Fibroblast of gingiva (primary cell): ENCODE measurements around the gene C4B.
A peak's percentile ranks its signal among the peaks of the same experiment; 100 is the strongest.
"Not testable (repeated sequence)": the region's sequence is repeated elsewhere in the genome, so short reads cannot be mapped to it uniquely, and the experiment has no call there.

Experiments
- DNase-seq: peaks from one replicate; pipeline ENCODE4 v3.0.0-alpha.2; 2011; ENCODE audit warnings: low read depth

The C4B gene

DNA sequence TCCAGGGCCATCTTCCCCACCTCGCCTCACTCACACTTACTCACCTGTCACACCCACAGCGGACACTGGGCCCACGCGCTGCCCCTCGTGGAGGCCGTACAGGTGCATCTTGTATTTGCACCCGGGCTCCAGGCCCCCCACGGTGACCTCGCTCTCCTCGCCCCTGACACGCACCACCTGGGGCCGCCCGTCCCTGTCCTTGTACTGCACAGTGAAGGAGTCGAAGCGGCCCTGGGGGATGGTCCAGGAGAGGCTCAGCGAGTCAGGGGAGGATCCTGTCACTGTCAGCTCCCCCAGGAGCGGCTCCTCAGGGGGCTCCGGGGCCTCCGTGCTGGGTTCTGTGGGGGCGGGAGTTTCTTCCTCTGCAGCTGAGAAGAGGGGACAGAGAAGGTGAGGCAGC is 38.0 kb downstream of the C4B start:
- not testable (repeated sequence) for DNase-seq

DNA sequence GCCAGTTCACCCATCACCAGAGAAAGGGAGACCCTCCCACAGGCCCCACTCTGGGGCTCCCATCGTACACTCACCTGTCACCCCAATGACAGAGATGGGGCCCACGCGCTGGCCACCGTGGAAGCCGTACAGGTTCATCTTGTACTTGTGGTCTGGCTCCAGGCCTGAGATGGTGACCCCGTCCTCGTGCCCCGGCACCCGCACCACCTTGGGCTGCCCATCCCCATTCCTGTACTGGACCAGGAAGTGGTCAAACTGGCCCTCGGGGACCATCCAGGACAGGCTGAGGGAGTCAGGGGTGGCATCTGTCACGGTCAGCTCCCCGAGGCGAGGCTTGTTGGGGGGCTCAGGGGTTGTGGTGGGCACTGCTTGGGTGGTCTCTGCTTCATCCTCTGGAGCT is 38.7 kb downstream of the C4B start:
- not testable (repeated sequence) for DNase-seq

DNA sequence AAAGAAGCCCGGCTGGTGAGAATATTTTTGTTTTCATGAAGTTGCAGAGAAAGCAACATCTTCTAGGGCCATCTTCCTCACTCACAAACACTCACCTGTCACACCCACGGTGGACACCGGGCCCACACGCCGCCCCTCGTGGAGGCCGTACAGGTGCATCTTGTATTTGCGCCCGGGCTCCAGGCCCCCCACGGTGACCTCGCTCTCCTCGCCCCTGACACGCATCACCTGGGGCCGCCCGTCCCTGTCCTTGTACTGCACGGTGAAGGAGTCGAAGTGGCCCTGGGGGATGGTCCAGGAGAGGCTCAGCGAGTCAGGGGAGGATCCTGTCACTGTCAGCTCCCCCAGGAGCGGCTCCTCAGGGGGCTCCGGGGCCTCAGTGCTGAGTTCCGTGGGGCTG is 41.2 kb downstream of the C4B start:
- not testable (repeated sequence) for DNase-seq

DNA sequence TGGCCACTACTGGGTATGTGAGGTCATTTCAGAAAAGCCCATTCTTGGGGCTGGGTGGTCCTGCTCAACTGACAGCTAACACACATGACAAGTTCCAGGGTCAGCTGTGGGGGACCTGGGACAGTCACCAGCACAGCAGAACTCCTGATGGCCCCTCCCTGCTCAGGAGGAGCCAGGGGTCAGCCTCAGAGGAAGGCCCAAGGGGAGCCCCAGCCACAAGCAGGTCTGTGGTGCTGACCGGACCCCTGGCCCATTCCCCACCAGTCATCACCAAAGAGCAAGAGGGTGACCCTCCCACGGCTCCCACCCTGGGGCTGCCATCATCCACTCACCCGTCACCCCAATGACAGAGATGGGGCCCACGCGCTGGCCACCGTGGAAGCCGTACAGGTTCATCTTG is 41.7 kb downstream of the C4B start:
- no peak for DNase-seq

DNA sequence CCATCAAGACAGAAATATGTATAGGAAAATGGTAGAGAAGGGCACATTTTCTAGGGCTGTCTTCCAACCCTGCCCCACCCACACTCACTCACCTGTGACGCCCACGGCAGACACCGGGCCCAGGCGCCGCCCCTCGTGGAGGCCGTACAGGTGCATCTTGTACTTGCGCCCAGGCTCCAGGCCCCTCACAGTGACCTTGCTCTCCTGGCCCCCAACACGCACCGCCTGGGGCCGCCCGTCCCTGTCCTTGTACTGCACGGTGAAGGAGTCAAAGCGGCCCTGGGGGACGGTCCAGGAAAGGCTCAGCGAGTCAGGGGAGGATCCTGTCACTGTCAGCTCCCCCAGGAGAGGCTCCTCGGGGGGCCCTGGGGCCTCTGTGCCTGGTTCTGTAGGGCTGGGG is 43.4 kb downstream of the C4B start:
- DNase-seq: no peak

DNA sequence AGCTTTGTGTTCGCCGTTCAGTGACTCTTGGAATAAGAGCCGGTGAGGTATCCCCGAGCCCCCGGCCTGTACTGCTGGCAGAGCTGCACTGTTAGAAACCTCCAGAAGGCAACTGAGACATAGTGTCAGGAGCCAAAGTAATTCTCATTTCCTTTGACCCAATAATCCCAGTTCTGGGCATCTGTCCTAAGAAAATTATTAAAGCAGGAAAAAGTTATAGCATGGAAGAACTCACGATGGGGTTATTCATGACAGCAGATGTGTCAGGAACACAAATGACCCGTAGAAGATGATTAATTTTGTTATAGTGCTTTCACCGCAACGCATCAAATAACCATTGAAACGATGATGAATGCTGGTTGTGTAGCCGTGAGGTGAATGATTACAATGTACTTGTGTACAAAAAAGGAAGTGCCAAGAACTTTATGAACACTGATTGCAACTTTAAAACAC is 43.9 kb downstream of the C4B start:
- DNase-seq: peak; percentile 26

DNA sequence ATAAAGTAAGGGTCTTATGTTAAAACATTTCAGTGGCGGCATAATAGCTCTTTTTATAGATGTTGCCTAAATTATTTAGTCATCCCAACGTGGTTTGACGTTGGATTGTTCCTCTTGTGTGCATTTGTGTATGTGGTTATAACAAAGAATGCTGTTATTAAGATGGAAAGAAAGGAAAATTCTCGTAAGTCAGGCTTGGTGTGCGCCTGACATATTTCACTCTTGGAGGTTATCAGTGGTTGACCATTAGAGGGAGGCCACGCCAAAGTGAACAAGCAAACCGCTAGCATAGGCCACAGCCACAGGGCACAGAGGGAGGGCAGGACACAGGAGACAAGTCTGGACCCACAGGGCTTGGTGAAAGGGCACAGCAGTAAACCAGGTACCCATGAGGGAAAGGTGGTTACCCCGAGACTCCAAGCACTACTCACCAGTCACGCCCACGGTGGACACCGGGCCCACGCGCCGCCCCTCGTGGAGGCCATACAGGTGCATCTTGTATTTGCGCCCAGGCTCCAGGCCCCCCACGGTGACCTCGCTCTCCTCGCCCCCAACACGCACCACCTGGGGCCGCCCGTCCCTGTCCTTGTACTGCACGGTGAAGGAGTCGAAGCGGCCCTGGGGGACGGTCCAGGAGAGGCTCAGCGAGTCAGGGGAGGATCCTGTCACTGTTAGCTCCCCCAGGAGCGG is 46.5 kb downstream of the C4B start:
- DNase-seq: no peak

DNA sequence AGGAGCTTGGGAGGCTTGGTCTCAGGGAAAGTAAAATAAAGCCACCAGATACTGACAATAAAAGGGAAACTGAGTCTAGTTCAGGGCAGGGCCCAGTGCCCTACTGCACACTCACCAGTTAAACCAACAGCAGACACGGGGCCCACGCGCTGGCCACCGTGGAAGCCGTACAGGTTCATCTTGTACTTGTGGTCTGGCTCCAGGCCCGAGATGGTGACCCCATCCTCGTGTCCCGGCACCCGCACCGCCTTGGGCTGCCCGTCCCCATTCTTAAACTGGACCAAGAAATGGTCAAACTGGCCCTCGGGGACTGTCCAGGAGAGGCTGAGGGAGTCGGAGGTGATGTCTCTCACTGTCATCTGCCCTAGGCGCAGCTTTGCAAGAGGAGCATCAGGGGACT is 50.1 kb downstream of the C4B start:
- no peak for DNase-seq

DNA sequence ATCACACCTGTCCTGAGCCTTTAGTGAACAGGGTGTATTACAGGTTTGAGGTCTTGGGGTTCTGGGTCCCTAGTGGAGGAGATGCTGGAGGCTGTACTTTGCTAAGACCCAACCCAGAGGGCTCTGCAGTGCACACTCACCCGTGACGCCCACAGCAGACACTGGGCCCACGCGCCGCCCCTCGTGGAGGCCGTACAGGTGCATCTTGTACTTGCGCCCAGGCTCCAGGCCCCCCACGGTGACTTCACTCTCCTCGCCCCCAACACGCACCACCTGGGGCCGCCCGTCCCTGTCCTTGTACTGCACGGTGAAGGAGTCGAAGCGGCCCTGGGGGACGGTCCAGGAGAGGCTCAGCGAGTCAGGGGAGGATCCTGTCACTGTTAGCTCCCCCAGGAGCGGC is 52.9 kb downstream of the C4B start:
- not testable (repeated sequence) for DNase-seq

DNA sequence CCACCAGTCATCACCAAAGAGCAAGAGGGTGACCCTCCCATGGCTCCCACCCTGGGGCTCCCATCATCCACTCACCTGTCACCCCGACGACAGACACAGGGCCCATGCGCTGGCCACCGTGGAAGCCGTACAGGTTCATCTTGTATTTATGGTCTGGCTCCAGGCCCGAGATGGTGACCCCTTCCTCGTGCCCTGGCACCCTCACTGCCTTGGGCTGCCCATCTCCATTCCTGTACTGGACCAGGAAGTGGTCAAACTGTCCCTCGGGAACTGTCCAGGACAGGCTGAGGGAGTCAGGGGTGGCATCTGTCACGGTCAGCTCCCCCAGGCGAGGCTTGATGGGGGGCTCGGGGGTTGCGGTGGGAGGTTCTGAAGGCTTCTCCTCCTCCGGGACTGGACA is 53.7 kb downstream of the C4B start:
- not testable (repeated sequence) for DNase-seq

DNA sequence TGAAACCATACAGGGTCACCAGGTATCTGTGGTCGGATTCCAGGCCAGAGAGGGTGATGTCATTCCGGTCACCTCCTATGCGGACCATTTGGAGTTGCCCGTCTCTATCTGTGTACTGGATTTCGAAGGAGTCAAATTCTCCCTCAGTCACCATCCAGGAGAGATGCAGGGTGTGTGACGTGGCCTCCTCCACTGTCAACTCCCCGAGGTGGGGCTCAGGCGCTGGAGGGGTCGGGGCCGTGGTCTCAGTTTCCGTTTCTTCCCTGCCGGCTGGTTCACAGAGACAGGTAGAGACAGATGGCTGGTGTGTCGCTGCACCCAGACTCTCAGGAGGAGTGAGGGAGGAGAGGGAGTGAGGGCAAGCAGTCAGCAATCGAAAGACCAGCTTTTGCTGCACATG is 54.3 kb downstream of the C4B start:
- DNase-seq: no peak

DNA sequence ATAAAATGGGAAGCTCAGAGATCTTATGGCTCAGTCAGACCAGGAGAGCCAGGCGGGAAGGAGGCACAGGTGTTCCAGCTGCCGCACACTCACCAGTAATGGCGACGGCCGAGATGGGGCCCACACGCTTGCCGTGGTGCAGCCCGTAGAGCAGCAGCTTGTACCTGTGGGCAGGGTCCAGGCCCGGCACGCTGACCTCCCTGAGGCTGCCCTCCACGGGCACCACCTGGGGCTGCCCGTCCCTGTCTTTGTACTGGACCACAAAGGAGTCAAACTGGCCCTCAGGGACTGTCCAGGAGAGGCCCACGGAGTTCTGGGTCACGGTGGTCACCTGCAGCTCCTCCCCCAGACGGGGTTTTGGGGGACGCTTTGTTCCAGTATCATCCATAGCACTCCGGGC is 54.9 kb downstream of the C4B start:
- no peak for DNase-seq

DNA sequence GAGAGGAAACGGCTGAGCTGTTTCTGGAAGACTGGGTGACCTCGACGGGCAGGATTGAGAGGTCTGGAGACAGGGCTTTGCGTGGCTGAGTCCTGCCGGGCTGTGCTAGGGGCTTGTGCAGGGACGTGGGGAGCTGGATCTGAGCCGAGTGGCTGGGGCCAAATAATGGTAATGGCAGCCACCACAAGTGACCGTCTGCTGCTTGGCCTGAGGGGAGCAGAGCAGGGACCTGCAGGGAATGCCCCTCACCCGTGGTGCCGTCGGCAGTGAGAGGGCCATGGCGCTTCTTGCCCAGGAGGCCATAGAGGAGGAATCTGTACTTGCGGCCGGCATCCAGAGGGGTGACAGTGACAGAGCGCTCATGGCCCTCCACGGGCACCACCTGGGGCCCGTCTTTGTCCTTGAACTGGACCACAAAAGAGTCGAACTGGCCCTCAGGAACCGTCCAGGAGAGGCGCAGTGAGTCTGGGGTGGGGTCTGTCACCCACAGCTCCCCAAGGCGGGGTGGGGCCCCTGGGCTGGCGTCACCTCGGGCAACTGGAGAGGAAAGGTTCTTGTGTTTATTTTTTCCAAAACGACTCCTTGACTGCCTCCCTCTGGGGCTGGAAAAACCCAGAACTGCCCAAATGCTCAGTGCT is 55.4 kb downstream of the C4B start:
- DNase-seq: no peak

DNA sequence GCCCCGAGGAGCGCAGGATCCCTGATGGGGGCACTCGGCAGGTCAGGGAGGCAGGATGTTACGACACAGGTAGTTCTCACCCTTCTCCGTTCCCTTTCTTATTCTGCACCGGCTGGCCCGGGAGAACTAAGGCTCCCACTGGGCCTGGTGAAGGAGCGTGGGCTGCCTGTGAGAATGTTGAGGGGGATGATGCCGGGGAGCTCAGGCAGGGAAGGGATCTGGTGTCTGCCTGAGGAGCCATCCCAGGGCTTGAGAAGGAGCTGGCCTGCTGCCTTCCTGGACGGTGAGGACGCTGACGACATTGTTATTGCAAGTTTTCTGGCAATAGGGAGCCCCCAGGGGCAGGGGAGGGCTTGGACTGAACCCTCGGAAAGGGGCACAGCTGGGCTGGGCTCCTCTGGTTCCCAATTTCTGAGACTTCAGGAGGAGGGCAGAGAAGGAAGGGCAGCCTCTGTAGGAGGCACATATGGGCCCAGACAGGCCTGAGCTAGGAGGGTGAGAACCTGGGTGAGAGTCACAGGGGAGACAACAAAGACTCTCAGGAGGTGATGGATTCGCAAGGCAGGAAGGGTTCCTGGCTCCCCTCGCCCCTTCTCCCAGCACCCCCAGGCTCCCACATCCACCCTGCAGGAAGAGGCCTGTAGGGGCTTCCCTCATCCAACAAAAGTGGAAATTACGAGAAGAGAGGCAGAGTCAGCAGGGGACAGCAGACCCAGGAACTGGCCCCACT is 56.4 kb downstream of the C4B start:
- DNase-seq: no peak

DNA sequence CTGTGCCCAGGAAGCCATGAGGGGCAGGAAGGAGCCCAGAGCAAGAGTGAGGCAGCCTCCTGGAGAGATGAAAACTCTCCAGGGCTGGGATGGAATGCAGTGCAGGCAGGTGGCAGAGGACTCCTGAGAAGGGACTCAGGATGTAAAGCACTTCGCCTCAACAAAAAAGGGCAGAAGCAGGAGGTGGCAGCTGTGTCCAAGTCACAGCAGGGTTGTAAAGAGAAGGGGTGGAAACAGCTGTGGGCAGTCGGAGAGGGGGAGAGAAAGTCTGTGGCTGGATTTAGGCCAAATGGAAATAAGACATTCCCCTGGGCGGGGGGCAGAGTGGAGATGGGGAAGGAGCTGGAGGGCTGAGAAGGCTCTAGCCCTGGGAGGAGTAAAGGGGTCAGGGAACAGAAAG is 58.5 kb downstream of the C4B start:
- no peak for DNase-seq

DNA sequence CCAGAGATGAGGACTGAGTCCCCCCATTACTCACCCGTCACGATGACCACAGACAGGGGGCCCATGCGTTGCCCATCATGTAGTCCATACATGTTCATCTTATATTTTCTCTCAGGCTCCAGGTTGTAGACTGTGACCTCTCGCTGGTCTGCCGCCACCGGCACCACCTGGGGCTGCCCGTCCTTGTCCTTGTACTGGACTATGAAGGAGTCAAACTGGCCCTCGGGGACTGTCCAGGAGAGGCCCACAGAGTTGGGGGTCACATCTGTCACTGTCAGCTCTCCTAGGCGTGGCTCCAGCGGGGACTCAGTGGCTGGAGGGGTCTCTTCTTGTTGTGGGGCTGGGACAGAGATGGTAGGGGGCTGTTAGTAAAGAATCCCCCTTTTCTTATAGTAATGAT is 59.0 kb downstream of the C4B start:
- no peak for DNase-seq

DNA sequence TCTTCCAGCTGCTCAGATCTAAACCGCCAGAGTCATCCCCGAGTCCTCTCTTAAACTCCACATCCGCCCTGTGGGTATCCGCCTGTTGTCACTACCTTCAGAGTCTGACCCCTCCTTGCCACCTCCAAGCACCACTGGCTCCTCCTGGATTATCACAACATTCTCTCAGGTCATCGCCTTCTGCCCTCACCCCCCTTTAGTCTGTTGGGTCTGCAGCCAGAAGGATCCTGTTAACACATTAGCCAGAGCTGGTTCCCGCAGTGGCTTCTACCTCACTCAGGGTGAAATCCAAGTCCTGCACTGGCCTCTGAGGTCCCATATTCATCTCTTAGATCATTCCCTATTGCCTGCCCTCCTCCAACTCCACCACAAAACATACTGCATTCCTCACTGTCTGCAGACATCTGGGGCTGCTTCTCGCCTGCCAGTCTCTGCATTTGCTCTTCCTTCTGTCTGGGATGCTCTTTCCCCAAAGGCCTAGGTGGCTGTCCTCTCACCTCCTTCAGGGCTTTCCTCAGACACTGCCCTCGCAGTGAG is 60.5 kb downstream of the C4B start:
- DNase-seq: no peak

DNA sequence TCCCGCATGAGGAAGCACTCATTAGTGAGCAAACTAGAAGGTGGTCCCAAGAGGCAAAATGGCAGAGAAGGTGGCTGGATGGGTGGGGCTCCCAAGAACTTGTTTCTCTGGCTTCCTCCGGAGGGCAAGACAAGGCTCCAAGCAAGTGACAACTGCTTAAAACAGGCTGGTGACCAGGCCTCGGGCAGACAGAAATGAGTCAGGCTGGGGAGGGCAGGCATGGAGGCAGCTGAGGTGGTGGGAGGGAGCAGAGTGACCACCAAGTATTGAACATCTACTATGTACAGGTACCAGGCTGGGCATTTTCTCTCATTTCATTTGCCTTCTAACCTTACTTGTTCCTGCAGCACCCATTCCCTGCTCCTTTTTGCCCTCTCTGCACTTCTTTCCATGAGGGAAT is 61.2 kb downstream of the C4B start:
- DNase-seq: no peak

DNA sequence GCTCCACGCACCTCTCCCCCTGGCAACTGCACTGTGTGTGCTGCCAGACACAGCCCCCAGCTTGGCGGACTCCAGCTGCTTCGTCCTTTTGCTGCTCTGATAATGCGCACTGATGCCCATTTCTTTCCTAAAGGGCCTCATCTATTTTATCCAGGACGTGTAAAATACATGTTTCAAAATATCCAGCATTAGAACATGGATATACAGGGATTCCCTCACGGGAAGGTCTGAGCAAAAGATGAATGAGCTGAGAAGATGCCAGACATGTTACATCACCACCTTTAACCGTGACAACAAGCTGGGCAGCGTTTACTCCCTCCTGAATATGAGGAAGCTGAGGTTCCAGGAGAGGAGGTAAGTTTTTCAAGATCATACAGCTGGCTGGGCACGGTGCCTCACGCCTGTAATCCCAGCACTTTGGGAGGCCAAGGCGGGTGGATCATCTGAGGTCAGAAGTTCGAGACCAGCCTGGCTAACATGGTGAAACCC is 61.8 kb downstream of the C4B start:
- peak; percentile 30 for DNase-seq

DNA sequence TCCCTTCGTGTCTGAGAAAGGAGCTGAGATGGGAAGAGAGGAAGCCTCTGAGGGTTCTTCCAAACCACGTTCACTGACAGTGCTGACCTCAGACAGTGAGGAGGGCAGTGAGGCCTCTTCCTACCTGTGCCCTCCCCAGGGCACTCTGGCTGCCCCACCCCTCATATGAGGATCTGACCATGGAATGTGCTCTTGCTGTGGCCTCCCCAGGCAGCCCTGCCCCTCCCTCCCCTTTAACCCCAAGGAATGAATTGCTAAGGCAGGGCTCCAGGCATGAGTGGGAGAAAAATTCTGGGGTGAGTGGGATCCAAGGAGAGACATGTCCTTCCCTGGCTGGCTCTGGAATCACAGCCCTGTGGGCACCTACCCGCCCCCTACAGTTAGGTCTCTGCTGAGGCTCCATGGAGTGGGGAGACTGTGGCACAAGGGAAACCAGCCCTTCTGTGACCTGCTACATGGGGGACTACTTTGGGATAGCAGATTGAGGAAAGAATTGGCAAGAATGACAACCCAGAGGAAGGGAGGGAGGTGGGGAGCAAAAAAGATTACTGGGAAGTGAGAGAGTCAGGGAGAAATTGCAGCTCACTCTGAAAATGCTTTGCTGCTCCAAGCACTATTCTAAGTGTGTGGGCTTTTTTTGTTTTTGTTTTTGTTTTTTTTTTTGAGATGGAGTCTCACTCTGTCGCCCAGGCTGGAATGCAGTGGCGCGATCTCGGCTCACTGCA is 65.1 kb downstream of the C4B start:
- DNase-seq: no peak

DNA sequence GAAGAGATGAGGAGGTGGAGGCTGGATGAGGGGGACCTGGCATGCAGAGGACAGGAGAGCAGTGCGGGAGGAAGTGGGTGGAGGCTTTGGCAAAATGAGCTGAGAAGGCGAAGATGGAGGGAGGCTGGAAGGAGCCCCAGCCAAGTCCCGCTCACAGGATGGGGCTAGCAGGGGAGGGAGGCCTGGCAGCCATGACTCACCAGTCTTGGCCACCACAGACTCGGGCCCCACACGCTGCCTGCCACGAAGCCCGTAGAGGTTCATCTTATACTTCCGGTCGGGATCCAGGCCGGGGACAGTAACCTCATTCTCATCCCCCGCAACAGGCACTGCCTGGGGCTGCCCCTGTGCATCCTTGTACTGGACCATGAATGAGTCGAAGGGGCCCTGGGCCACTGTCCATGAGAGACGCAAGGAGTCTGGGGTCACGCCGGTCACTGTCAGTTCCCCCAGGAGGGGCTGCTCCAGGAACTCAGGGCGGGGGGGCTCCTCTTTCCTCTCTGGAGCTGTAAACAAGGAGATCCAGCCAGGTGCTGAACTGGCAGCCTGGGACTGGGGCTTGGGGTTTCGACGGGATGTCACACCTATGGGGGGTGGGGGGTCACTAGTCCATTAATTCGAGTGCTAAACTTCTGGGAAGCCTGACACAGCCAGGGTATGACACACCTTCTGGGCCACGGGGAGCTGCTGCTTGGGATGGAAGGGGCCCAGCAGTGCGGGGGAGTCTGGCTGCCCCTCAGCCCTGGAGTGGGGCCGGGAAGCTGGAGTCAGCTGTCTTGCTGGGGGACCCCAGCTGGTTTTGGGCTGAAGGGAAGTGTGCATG is 66.8 kb downstream of the C4B start:
- DNase-seq: peak; percentile 85
